SH-SY5Y (cell line): ENCODE measurements around the gene RBFOX1.

Experiments used
- GATA2 ChIP-seq: IDR thresholded peaks from 2 replicates; pipeline ENCODE4 v1.6.1; 2011; ENCODE audit warnings: mild to moderate bottlenecking, low read depth, low read length
- GATA3 ChIP-seq: IDR thresholded peaks from 2 replicates; pipeline ENCODE4 v1.6.1; 2011; ENCODE audit warnings: low read depth, mild to moderate bottlenecking, low read length, moderate library complexity

DNA sequence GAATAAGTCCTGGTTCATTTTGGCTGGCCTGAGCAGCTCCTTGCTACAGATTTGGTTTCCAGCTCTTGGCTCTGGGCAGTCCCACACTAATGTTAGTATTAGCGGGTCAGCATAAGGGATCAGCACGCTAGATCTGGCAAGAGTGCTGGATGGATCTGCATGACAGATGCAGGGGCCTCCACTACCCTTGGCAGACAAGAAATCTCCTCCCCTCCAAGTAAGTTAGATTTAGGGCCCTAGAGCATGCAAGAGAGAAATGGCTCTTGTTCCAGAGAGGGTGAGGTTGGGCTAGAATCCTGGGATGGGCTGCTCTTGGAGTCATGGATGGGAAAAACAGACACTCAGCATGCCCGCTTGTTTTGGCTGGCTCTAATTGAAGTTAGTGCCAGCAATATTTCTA, 414.3 kb downstream of the RBFOX1 start:
- TF ChIP-seq GATA2 (no peak), GATA3 (no peak)
